ENCODE data around the gene SDK2.

DNA sequence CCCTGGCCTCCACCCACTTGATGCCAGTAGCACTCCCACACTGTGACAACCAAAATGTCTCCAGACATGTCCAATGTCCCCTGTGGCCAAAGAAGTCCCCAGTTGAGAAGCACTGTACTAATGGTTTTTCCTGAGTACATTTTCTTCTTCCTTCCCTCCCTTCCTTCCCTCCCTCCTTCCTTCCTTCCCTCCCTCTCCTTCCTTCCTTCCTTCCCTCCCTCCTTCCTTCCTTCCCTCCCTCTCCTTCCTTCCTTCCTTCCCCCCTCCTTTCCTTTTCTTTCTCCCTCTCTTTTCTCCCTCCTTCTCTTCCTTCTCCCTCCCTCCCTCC lies 255.7 kb downstream of the SDK2 start:
- TF ChIP-seq CTCF (conservative IDR thresholded peaks at IDR 0.05; ENCODE audit: low read depth, low read length) (no peak), EZH2 (IDR thresholded peaks at IDR 0.05; ENCODE audit: borderline replicate concordance, low read depth, low read length, poor library complexity, severe bottlenecking) (no peak)
